HEK293 (cell line): ENCODE measurements around the gene GPR153.
A peak's percentile ranks its signal among the peaks of the same experiment; 100 is the strongest.

Source experiments
- GFI1B ChIP-seq: fragments of 450-650 bp; formaldehyde crosslinking; IDR thresholded peaks from 2 replicates; pipeline ENCODE4 v1.5.1; 2016; ENCODE audit warnings: missing biosample characterization, missing genetic modification characterization
- HOXA7 ChIP-seq: sonication (generic); formaldehyde crosslinking; IDR thresholded peaks from 2 replicates; pipeline ENCODE4 v1.8.1; 2022; ENCODE audit warnings: missing genetic modification reagents, borderline replicate concordance
- KLF7 ChIP-seq: fragments of 450-650 bp; formaldehyde crosslinking; IDR thresholded peaks from 2 replicates; pipeline ENCODE4 v1.5.1; 2016; ENCODE audit warnings: missing biosample characterization, missing genetic modification characterization, borderline replicate concordance
- SALL2 ChIP-seq: fragments of 450-650 bp; formaldehyde crosslinking; IDR thresholded peaks from 2 replicates; pipeline ENCODE4 v1.5.0; 2017; ENCODE audit warnings: missing biosample characterization, mild to moderate bottlenecking, missing genetic modification characterization, borderline replicate concordance
- SP2 ChIP-seq: fragments of 450-650 bp; formaldehyde crosslinking; IDR thresholded peaks from 2 replicates; pipeline ENCODE4 v1.5.1; 2016; ENCODE audit warnings: missing biosample characterization, missing genetic modification characterization
- ZFP69B ChIP-seq: fragments of 450-650 bp; formaldehyde crosslinking; IDR thresholded peaks from 2 replicates; pipeline ENCODE4 v1.5.1; 2016; ENCODE audit warnings: missing biosample characterization, missing genetic modification characterization
- ZNF138 ChIP-seq: fragments of 450-650 bp; formaldehyde crosslinking; IDR thresholded peaks from 2 replicates; pipeline ENCODE4 v1.5.1; 2016; ENCODE audit warnings: missing biosample characterization, missing genetic modification characterization, borderline replicate concordance
- ZNF184 ChIP-seq: fragments of 450-650 bp; IDR thresholded peaks from 2 replicates; pipeline ENCODE4 v1.5.1; 2018; ENCODE audit warnings: missing biosample characterization, mild to moderate bottlenecking, missing genetic modification characterization
- ZNF266 ChIP-seq: fragments of 450-650 bp; formaldehyde crosslinking; IDR thresholded peaks from 2 replicates; pipeline ENCODE4 v1.5.1; 2016; ENCODE audit warnings: missing biosample characterization, missing genetic modification characterization, low read depth
- ZNF274 ChIP-seq, 2 experiments: fragments of 200-500 bp in 1 of 2; fragments of 450-650 bp in 1 of 2; sonication (Bioruptor generic) in 1 of 2; formaldehyde crosslinking in 1 of 2; IDR thresholded peaks; 2 replicates each; pipeline versions ENCODE4 v1.5.1 to v1.6.1; 2014 to 2016; ENCODE audit warnings: borderline replicate concordance in 1 of 2, inconsistent platforms in 1 of 2, low read length in 1 of 2, missing biosample characterization in 1 of 2, missing genetic modification characterization in 1 of 2
- ZNF335 ChIP-seq: fragments of 450-650 bp; formaldehyde crosslinking; conservative IDR thresholded peaks from 2 replicates; pipeline ENCODE4 v1.5.1; 2016; ENCODE audit warnings: missing biosample characterization, missing genetic modification characterization
- ZNF341 ChIP-seq: fragments of 450-650 bp; formaldehyde crosslinking; IDR thresholded peaks from 2 replicates; pipeline ENCODE4; 2016; ENCODE audit warnings: low read depth, missing biosample characterization, missing genetic modification characterization
- ZNF354C ChIP-seq: fragments of 450-650 bp; formaldehyde crosslinking; IDR thresholded peaks from 2 replicates; pipeline ENCODE4 v1.5.1; 2016; ENCODE audit warnings: missing biosample characterization, missing genetic modification characterization, low read depth, borderline replicate concordance
- ZNF501 ChIP-seq: fragments of 450-650 bp; formaldehyde crosslinking; IDR thresholded peaks from 2 replicates; pipeline ENCODE4 v1.5.1; 2016; ENCODE audit warnings: missing biosample characterization, missing genetic modification characterization
- ZNF561 ChIP-seq: fragments of 450-650 bp; IDR thresholded peaks from 2 replicates; pipeline ENCODE4 v1.5.1; 2018; ENCODE audit warnings: missing biosample characterization, missing genetic modification characterization, borderline replicate concordance
- ZNF76 ChIP-seq: fragments of 450-650 bp; formaldehyde crosslinking; IDR thresholded peaks from 2 replicates; pipeline ENCODE4; 2016; ENCODE audit warnings: low read depth, missing biosample characterization, missing genetic modification characterization, borderline replicate concordance
- ZNF768 ChIP-seq: fragments of 450-650 bp; formaldehyde crosslinking; IDR thresholded peaks from 2 replicates; pipeline ENCODE4 v1.5.1; 2018; ENCODE audit warnings: missing biosample characterization, mild to moderate bottlenecking, missing genetic modification characterization
- TF ChIP-seq, protein P1 (sequence below): fragments of 450-650 bp; IDR thresholded peaks from 2 replicates; pipeline ENCODE4 v1.5.1; 2018; ENCODE audit warnings: missing biosample characterization, missing genetic modification characterization
- TF ChIP-seq, protein P2 (sequence below): fragments of 450-650 bp; formaldehyde crosslinking; conservative IDR thresholded peaks from 2 replicates; pipeline ENCODE4 v1.5.1; 2016; ENCODE audit warnings: low read depth, missing biosample characterization, missing genetic modification characterization
- TF ChIP-seq, protein P3 (sequence below): fragments of 450-650 bp; IDR thresholded peaks from 2 replicates; pipeline ENCODE4 v1.5.1; 2018; ENCODE audit warnings: missing biosample characterization, mild to moderate bottlenecking, missing genetic modification characterization
- TF ChIP-seq, protein P4 (sequence below): IDR thresholded peaks from 2 replicates; pipeline ENCODE4 v1.6.1; 2011; ENCODE audit warnings: mild to moderate bottlenecking, low read depth, low read length, borderline replicate concordance
- TF ChIP-seq, protein P5 (sequence below): fragments of 450-650 bp; formaldehyde crosslinking; IDR thresholded peaks from 2 replicates; pipeline ENCODE4 v1.5.1; 2016; ENCODE audit warnings: missing biosample characterization, missing genetic modification characterization
- TF ChIP-seq, protein P6 (sequence below): fragments of 450-650 bp; formaldehyde crosslinking; IDR thresholded peaks from 2 replicates; pipeline ENCODE4 v1.5.1; 2016; ENCODE audit warnings: missing biosample characterization, missing genetic modification characterization

GPR153 gene

DNA sequence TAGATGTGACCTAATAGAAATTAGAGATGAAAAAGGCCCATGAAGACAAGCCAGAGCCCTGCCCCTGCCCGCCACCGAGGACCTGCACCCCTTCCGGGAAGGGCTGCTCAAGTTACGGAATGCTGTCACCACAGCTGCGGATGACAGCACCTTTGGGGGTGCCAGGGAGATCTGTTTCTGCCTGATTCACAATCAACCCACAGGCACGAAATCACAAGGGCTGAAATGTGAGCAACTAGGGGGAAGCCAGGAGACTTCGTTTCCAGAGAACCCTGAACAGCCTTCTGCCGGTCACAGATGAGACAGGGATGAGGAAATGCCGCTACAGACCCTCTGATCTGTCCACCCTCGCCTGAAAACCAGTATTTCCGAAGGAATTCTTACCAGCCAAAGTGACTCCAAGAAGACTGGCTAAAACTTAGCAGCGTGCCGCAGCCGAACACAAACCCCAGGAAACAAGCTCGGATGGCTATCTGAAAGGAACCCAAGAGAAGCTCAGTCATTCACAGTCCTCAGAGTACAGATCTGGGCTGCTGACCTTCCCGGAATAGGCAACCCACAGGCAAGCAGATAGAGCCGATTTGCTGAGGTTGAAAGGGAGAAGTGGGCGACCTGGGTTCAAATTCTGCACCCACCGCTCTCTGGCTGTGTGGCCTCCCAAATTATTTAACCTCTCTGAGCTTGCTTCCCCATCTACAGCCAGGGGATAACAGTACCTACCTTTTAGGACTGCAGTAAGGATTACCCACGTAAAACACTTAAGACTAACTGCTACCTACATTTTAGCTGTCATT, 26.2 kb downstream of the GPR153 start (continued):
- TF ChIP-seq ZNF354C, result no peak
- no peak for TF ChIP-seq KLF7
- no peak for TF ChIP-seq ZNF184 (tag by site-specific recombination)
- TF ChIP-seq SP2, result no peak
- peak; percentile 79; the same call in 1 of the 2 replicates for TF ChIP-seq ZNF768
- TF ChIP-seq, protein P1, sequence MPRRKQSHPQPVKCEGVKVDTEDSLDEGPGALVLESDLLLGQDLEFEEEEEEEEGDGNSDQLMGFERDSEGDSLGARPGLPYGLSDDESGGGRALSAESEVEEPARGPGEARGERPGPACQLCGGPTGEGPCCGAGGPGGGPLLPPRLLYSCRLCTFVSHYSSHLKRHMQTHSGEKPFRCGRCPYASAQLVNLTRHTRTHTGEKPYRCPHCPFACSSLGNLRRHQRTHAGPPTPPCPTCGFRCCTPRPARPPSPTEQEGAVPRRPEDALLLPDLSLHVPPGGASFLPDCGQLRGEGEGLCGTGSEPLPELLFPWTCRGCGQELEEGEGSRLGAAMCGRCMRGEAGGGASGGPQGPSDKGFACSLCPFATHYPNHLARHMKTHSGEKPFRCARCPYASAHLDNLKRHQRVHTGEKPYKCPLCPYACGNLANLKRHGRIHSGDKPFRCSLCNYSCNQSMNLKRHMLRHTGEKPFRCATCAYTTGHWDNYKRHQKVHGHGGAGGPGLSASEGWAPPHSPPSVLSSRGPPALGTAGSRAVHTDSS (tag by site-specific recombination), result no peak
- no peak for TF ChIP-seq ZNF501
- TF ChIP-seq ZNF76 (tag by site-specific recombination), result no peak
- TF ChIP-seq SALL2 (tag by site-specific recombination), result no peak
- TF ChIP-seq ZNF138 (tag by site-specific recombination), result no peak
- no peak for TF ChIP-seq ZFP69B (tag by site-specific recombination)
- TF ChIP-seq ZNF266 (tag by site-specific recombination), result no peak
- 0 out of 2 replicates have a peak, but pooled peaks have one; percentile 26 for TF ChIP-seq ZNF341
- TF ChIP-seq GFI1B (tag by site-specific recombination), result no peak
- TF ChIP-seq, protein P2, sequence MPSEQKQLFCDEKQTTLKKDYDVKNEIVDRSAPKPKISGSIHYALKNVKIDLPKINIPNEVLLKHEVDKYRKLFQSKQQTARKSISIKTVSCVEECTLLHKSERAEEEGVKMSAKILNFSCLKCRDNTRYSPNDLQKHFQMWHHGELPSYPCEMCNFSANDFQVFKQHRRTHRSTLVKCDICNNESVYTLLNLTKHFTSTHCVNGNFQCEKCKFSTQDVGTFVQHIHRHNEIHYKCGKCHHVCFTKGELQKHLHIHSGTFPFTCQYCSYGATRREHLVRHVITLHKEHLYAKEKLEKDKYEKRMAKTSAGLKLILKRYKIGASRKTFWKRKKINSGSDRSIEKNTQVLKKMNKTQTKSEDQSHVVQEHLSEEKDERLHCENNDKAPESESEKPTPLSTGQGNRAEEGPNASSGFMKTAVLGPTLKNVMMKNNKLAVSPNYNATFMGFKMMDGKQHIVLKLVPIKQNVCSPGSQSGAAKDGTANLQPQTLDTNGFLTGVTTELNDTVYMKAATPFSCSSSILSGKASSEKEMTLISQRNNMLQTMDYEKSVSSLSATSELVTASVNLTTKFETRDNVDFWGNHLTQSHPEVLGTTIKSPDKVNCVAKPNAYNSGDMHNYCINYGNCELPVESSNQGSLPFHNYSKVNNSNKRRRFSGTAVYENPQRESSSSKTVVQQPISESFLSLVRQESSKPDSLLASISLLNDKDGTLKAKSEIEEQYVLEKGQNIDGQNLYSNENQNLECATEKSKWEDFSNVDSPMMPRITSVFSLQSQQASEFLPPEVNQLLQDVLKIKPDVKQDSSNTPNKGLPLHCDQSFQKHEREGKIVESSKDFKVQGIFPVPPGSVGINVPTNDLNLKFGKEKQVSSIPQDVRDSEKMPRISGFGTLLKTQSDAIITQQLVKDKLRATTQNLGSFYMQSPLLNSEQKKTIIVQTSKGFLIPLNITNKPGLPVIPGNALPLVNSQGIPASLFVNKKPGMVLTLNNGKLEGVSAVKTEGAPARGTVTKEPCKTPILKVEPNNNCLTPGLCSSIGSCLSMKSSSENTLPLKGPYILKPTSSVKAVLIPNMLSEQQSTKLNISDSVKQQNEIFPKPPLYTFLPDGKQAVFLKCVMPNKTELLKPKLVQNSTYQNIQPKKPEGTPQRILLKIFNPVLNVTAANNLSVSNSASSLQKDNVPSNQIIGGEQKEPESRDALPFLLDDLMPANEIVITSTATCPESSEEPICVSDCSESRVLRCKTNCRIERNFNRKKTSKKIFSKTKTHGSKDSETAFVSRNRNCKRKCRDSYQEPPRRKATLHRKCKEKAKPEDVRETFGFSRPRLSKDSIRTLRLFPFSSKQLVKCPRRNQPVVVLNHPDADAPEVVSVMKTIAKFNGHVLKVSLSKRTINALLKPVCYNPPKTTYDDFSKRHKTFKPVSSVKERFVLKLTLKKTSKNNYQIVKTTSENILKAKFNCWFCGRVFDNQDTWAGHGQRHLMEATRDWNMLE (tag by site-specific recombination), result no peak
- TF ChIP-seq HOXA7 (CRISPR knock-in tag), result no peak
- TF ChIP-seq, protein P3, sequence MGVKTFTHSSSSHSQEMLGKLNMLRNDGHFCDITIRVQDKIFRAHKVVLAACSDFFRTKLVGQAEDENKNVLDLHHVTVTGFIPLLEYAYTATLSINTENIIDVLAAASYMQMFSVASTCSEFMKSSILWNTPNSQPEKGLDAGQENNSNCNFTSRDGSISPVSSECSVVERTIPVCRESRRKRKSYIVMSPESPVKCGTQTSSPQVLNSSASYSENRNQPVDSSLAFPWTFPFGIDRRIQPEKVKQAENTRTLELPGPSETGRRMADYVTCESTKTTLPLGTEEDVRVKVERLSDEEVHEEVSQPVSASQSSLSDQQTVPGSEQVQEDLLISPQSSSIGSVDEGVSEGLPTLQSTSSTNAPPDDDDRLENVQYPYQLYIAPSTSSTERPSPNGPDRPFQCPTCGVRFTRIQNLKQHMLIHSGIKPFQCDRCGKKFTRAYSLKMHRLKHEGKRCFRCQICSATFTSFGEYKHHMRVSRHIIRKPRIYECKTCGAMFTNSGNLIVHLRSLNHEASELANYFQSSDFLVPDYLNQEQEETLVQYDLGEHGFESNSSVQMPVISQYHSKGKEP, result no peak
- TF ChIP-seq ZNF561 (tag by site-specific recombination), result no peak
- TF ChIP-seq ZNF335 (tag by site-specific recombination), result peak; percentile 85
- TF ChIP-seq, protein P4, sequence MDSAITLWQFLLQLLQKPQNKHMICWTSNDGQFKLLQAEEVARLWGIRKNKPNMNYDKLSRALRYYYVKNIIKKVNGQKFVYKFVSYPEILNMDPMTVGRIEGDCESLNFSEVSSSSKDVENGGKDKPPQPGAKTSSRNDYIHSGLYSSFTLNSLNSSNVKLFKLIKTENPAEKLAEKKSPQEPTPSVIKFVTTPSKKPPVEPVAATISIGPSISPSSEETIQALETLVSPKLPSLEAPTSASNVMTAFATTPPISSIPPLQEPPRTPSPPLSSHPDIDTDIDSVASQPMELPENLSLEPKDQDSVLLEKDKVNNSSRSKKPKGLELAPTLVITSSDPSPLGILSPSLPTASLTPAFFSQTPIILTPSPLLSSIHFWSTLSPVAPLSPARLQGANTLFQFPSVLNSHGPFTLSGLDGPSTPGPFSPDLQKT, result no peak
- TF ChIP-seq, protein P5, sequence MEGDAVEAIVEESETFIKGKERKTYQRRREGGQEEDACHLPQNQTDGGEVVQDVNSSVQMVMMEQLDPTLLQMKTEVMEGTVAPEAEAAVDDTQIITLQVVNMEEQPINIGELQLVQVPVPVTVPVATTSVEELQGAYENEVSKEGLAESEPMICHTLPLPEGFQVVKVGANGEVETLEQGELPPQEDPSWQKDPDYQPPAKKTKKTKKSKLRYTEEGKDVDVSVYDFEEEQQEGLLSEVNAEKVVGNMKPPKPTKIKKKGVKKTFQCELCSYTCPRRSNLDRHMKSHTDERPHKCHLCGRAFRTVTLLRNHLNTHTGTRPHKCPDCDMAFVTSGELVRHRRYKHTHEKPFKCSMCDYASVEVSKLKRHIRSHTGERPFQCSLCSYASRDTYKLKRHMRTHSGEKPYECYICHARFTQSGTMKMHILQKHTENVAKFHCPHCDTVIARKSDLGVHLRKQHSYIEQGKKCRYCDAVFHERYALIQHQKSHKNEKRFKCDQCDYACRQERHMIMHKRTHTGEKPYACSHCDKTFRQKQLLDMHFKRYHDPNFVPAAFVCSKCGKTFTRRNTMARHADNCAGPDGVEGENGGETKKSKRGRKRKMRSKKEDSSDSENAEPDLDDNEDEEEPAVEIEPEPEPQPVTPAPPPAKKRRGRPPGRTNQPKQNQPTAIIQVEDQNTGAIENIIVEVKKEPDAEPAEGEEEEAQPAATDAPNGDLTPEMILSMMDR (tag by site-specific recombination), result no peak
- no peak for TF ChIP-seq ZNF274 (IDR thresholded peaks at IDR 0.05; ENCODE audit: low read length)
- no peak for TF ChIP-seq ZNF274 (tag by site-specific recombination; IDR thresholded peaks at IDR 0.05; ENCODE audit: borderline replicate concordance)
- TF ChIP-seq, protein P6, sequence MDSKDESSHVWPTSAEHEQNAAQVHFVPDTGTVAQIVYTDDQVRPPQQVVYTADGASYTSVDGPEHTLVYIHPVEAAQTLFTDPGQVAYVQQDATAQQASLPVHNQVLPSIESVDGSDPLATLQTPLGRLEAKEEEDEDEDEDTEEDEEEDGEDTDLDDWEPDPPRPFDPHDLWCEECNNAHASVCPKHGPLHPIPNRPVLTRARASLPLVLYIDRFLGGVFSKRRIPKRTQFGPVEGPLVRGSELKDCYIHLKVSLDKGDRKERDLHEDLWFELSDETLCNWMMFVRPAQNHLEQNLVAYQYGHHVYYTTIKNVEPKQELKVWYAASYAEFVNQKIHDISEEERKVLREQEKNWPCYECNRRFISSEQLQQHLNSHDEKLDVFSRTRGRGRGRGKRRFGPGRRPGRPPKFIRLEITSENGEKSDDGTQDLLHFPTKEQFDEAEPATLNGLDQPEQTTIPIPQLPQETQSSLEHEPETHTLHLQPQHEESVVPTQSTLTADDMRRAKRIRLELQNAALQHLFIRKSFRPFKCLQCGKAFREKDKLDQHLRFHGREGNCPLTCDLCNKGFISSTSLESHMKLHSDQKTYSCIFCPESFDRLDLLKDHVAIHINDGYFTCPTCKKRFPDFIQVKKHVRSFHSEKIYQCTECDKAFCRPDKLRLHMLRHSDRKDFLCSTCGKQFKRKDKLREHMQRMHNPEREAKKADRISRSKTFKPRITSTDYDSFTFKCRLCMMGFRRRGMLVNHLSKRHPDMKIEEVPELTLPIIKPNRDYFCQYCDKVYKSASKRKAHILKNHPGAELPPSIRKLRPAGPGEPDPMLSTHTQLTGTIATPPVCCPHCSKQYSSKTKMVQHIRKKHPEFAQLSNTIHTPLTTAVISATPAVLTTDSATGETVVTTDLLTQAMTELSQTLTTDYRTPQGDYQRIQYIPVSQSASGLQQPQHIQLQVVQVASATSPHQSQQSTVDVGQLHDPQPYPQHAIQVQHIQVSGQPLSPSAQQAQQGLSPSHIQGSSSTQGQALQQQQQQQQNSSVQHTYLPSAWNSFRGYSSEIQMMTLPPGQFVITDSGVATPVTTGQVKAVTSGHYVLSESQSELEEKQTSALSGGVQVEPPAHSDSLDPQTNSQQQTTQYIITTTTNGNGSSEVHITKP (tag by site-specific recombination), result peak; percentile 78
